Duodenal mucosa (tissue), 2 donors: ENCODE data around the gene TMEM120B.
"Not testable (repeated sequence)": the region's sequence is repeated elsewhere in the genome, so short reads cannot be mapped to it uniquely, and the experiment has no call there.

Experiments
- H3K27ac ChIP-seq: one replicate; pipeline ENCODE4 v1.7.0; 2013; ENCODE audit warnings: low read depth, low read length
- H3K27me3 ChIP-seq, 2 donors: one replicate each; pipeline ENCODE4 v1.7.0; 2013; ENCODE audit warnings: low read length in 2 of 2, control low read depth in 1 of 2; ENCODE audit not compliant: insufficient read depth in 2 of 2, control insufficient read depth in 1 of 2
- H3K36me3 ChIP-seq, 2 donors: one replicate each; pipeline ENCODE4 v1.7.0; 2013; ENCODE audit warnings: low read length in 2 of 2, control low read depth in 1 of 2; ENCODE audit not compliant: insufficient read depth in 2 of 2, control insufficient read depth in 1 of 2
- H3K4me1 ChIP-seq, 2 donors: one replicate each; pipeline ENCODE4 v1.7.0; 2013; ENCODE audit warnings: low read length in 2 of 2, control low read depth in 1 of 2; ENCODE audit not compliant: insufficient read depth in 2 of 2, control insufficient read depth in 1 of 2
- H3K4me3 ChIP-seq, 2 donors: one replicate each; pipeline ENCODE4 v1.7.0; 2013; ENCODE audit warnings: low read length in 2 of 2, low read depth in 1 of 2
- H3K9ac ChIP-seq, 2 donors: one replicate each; pipeline ENCODE4 v1.7.0; 2013; ENCODE audit warnings: low read length in 2 of 2, low read depth in 1 of 2
- H3K9me3 ChIP-seq, 2 donors: one replicate each; pipeline ENCODE4 v1.7.0; 2013; ENCODE audit warnings: low read length in 2 of 2, control low read depth in 1 of 2; ENCODE audit not compliant: control insufficient read depth in 1 of 2

Gene TMEM120B

GRCh38 chr12:121751749-121752351, 39.3 kb downstream of the TMEM120B start:
- H3K4me1 ChIP-seq: no peaks in the 10 kb centered on the region
- H3K27ac ChIP-seq: no peak overlapping the region
- H3K9ac ChIP-seq: no peak overlapping the region
- no peaks in the 10 kb centered on the region for H3K27me3 ChIP-seq
- H3K36me3 ChIP-seq: peaks cover 0 to 3% of the 10 kb centered on the region in 2 donors
- H3K9me3 ChIP-seq: no peaks in the 10 kb centered on the region
- no peak overlapping the region for H3K4me3 ChIP-seq

DNA sequence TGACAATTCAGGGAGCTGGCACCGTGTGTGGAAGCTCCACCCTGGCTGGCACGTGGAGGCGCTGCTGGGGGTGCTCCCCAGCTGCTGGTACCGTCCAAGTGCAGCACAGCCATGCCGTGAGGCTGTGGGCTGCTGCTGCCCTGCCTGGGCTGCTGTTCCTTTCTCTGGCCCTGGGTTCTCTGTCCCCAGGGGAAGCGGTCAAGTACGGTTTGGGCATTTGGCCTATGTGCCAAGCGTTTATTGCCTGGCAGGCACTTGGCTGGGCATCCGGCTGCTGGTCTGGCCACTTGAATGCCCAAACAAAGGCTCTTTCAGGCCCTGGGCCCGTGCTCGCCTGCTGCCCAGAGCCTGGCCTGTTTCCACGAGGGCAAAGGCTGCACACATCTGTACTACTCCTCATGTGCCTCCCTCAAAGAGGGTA, 41.3 kb downstream of the TMEM120B start:
- no peaks in the 10 kb centered on the region for H3K9me3 ChIP-seq
- H3K27me3 ChIP-seq: no peaks in the 10 kb centered on the region
- no peaks in the 10 kb centered on the region for H3K4me1 ChIP-seq
- peaks cover 0 to 3% of the 10 kb centered on the region in 2 donors for H3K36me3 ChIP-seq
- H3K9ac ChIP-seq: no peak overlapping the region
- H3K4me3 ChIP-seq: no peak overlapping the region
- H3K27ac ChIP-seq: no peak overlapping the region

GRCh38 chr12:121754836-121755235, 42.3 kb downstream of the TMEM120B start:
- Histone ChIP-seq H3K4me1 (no peaks in the 10 kb centered on the region), H3K9me3 (no peaks in the 10 kb centered on the region), H3K4me3 (no peak overlapping the region), H3K27ac (no peak overlapping the region), H3K36me3 (peaks cover 0 to 3% of the 10 kb centered on the region in 2 donors), H3K9ac (no peak overlapping the region), H3K27me3 (no peaks in the 10 kb centered on the region)

DNA sequence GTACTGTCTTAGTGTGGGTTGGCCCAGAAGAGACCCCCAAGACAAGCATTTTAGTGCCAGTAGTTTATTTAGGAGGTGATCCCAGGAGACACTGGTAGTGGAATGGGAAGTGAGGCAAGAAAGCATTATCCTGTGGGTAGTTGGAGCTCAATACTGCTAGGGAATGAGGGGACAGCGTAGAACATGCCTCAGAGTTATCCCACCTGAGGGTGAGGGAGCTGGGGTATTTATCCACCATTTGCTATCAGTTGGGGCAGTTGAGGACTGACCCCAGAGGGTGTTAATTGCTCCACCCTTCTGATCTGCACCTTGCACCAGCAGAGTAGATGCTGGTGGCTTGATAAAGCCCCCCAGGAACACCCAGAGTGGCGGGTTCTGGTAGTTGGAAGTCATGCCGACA, 43.0 kb downstream of the TMEM120B start:
- no peak overlapping the region for H3K27ac ChIP-seq
- H3K9me3 ChIP-seq: no peaks in the 10 kb centered on the region
- H3K27me3 ChIP-seq: no peaks in the 10 kb centered on the region
- no peaks in the 10 kb centered on the region for H3K4me1 ChIP-seq
- H3K9ac ChIP-seq: no peak overlapping the region
- no peaks in the 10 kb centered on the region for H3K36me3 ChIP-seq
- H3K4me3 ChIP-seq: no peak overlapping the region

DNA sequence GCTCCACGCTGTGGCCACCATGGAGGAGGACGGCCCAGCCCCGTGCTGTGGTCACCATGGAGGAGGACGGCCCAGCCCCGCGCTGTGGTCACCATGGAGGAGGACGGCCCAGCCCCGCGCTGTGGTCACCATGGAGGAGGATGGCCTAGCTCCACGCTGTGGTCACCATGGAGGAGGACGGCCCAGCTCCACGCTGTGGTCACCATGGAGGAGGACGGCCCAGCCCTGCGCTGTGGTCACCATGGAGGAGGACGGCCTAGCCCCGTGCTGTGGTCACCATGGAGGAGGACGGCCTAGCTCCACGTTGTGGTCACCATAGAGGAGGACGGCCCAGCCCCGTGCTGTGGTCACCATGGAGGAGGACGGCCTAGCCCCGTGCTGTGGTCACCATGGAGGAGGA, 46.0 kb downstream of the TMEM120B start:
- H3K4me1 ChIP-seq, H3K27ac ChIP-seq, H3K36me3 ChIP-seq, H3K9ac ChIP-seq, H3K27me3 ChIP-seq, H3K4me3 ChIP-seq, H3K9me3 ChIP-seq: not testable (repeated sequence)

GRCh38 chr12:121762269-121762668, 49.7 kb downstream of the TMEM120B start:
- H3K27me3 ChIP-seq: no peaks in the 10 kb centered on the region
- H3K9me3 ChIP-seq: no peaks in the 10 kb centered on the region
- H3K4me3 ChIP-seq: no peak overlapping the region
- H3K9ac ChIP-seq: no peak overlapping the region
- no peak overlapping the region for H3K27ac ChIP-seq
- no peaks in the 10 kb centered on the region for H3K36me3 ChIP-seq
- no peaks in the 10 kb centered on the region for H3K4me1 ChIP-seq

DNA sequence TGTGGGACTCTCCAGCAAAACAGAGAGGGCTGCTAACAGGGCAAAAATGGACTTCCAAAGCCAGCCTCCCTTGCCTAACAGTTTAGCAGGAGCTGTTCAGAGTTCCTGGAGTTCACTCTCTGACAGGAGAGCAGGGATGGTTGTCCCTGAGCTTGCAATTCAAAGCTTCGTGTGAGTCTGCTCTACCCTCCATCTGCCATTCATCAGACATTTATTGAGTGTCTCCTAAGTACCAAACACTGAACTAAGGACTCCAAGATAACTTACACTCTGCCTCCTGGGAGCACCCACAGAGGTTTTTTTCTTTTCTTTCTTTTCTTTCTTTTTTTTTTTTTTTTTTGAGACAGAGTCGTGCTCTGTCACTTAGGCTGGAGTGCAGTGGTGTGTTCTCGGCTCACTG, 52.3 kb downstream of the TMEM120B start:
- H3K27me3 ChIP-seq: no peaks in the 10 kb centered on the region
- no peak overlapping the region for H3K27ac ChIP-seq
- H3K36me3 ChIP-seq: no peaks in the 10 kb centered on the region
- no peak overlapping the region for H3K9ac ChIP-seq
- no peak overlapping the region for H3K4me3 ChIP-seq
- H3K9me3 ChIP-seq: no peaks in the 10 kb centered on the region
- H3K4me1 ChIP-seq: peaks cover 4 to 5% of the 10 kb centered on the region in 2 donors

- H3K4me1 ChIP-seq: peaks cover 10 to 11% of the 10 kb centered on the region in 2 donors
- no peaks in the 10 kb centered on the region for H3K36me3 ChIP-seq
- no peak overlapping the region for H3K9ac ChIP-seq
- no peak overlapping the region for H3K27ac ChIP-seq
- H3K9me3 ChIP-seq: no peaks in the 10 kb centered on the region
- H3K4me3 ChIP-seq: no peak overlapping the region
- no peaks in the 10 kb centered on the region for H3K27me3 ChIP-seq
Measured at GRCh38 chr12:121765573-121765972, 53.0 kb downstream of the TMEM120B start.

- Histone ChIP-seq H3K9me3 (no peaks in the 10 kb centered on the region), H3K4me3 (no peak overlapping the region), H3K9ac (no peak overlapping the region), H3K27me3 (no peaks in the 10 kb centered on the region), H3K36me3 (no peaks in the 10 kb centered on the region), H3K4me1 (peaks cover 15 to 16% of the 10 kb centered on the region in 2 donors), H3K27ac (no peak overlapping the region)
Measured at GRCh38 chr12:121766290-121767039, 53.9 kb downstream of the TMEM120B start.

DNA sequence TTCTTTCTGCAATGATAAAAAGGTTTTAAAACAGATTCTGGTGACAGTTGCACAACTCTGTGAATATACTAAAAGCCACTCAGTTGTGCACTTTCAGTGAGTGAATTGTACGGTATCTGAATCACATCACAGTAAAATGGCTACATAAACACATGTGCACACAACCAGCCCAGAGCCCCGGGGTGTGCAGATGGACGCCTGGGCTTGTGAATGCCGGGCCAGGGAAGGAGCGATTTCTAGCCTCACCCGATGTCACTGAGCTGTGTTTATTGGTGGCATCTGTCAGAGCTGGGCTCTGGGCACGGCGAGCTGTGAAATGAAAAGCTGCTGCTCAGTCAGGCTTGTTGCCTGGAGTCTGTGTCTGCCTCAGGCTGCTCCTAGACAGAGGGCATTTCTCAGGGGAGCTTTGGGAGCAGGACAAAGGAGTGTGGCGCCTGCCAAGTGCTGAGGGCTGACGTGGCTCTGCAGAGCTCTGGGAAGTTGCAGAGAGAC, 55.0 kb downstream of the TMEM120B start:
- H3K27me3 ChIP-seq: no peaks in the 10 kb centered on the region
- H3K36me3 ChIP-seq: no peaks in the 10 kb centered on the region
- H3K27ac ChIP-seq: no peak overlapping the region
- H3K4me1 ChIP-seq: peaks cover 16 to 19% of the 10 kb centered on the region in 2 donors
- H3K9ac ChIP-seq: no peak overlapping the region
- H3K9me3 ChIP-seq: no peaks in the 10 kb centered on the region
- no peak overlapping the region for H3K4me3 ChIP-seq
